ENCODE measurements around the gene PRR7.

Gene PRR7

GRCh38 chr5:177438468-177438867 is 8.1 kb upstream of the PRR7 start:
- no peak for DNase-seq

GRCh38 chr5:177439518-177440053 is 7.0 kb upstream of the PRR7 start:
- no peak for DNase-seq

GRCh38 chr5:177440211-177440989 is 6.2 kb upstream of the PRR7 start:
- DNase-seq, result no peak

GRCh38 chr5:177440990-177441780 is 5.4 kb upstream of the PRR7 start:
- DNase-seq, result no peak

GRCh38 chr5:177442066-177442826 is 4.4 kb upstream of the PRR7 start:
- no peak for DNase-seq

GRCh38 chr5:177443144-177443983 is 3.2 kb upstream of the PRR7 start:
- no peak for DNase-seq

- no peak for DNase-seq
Observed at GRCh38 chr5:177444106-177445051, 2.2 kb upstream of the PRR7 start.

GRCh38 chr5:177445052-177445916 is 1.3 kb upstream of the PRR7 start:
- no peak for DNase-seq

GRCh38 chr5:177445917-177446199 is 756 bp upstream of the PRR7 start:
- no peak for DNase-seq

GRCh38 chr5:177447066-177447610 is 524 bp downstream of the PRR7 start:
- DNase-seq, result peak; percentile 34

- no peak for DNase-seq
Observed at GRCh38 chr5:177447611-177448243, 1.1 kb downstream of the PRR7 start.

GRCh38 chr5:177448244-177448950 is 1.8 kb downstream of the PRR7 start:
- no peak for DNase-seq

GRCh38 chr5:177449140-177450061 is 2.8 kb downstream of the PRR7 start:
- no peak for DNase-seq

- DNase-seq, result no peak
Observed at GRCh38 chr5:177450667-177451424, 4.2 kb downstream of the PRR7 start.

- no peak for DNase-seq
Observed at GRCh38 chr5:177452688-177453638, 6.3 kb downstream of the PRR7 start.

Data from NCI-H510A (cell line).